ENCODE results near the gene GINS3.

GRCh38 chr16:58367252-58367651 lies 25.0 kb upstream of the GINS3 start:
- TF ChIP-seq, protein P1, sequence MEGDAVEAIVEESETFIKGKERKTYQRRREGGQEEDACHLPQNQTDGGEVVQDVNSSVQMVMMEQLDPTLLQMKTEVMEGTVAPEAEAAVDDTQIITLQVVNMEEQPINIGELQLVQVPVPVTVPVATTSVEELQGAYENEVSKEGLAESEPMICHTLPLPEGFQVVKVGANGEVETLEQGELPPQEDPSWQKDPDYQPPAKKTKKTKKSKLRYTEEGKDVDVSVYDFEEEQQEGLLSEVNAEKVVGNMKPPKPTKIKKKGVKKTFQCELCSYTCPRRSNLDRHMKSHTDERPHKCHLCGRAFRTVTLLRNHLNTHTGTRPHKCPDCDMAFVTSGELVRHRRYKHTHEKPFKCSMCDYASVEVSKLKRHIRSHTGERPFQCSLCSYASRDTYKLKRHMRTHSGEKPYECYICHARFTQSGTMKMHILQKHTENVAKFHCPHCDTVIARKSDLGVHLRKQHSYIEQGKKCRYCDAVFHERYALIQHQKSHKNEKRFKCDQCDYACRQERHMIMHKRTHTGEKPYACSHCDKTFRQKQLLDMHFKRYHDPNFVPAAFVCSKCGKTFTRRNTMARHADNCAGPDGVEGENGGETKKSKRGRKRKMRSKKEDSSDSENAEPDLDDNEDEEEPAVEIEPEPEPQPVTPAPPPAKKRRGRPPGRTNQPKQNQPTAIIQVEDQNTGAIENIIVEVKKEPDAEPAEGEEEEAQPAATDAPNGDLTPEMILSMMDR (IDR thresholded peaks at IDR 0.05): no peak
- TF ChIP-seq POLR2A (IDR thresholded peaks at IDR 0.05): no peak
